Measurements from ENCODE around the gene ALDH1A1. TPM values are rescaled to one million over a fixed set of nuclear protein-coding genes. Genes with fewer than 3 reads are reported as not detected.
"Not testable (repeated sequence)": the region's sequence is repeated elsewhere in the genome, so short reads cannot be mapped to it uniquely, and the experiment has no call there.

The ALDH1A1 gene
- total RNA-seq, 1 experiment from 2014 or later, result not detected

GRCh38 chr9:72951520-72952380 lies 1.1 kb downstream of the ALDH1A1 start:
- Histone ChIP-seq H3K36me3 (no peaks in the 10 kb centered on the region), H3K4me3 (no peak overlapping the region), H3K27me3 (0 out of 2 replicates have a peak, but pooled peaks cover 2% of the 10 kb centered on the region), H3K9me3 (no peaks in the 10 kb centered on the region)
- DNase-seq, result no peak

GRCh38 chr9:72950875-72951442 lies 1.9 kb downstream of the ALDH1A1 start:
- H3K9me3 ChIP-seq, result no peaks in the 10 kb centered on the region
- H3K4me3 ChIP-seq, result no peak overlapping the region
- H3K27me3 ChIP-seq, result 0 out of 2 replicates have a peak, but pooled peaks cover 2% of the 10 kb centered on the region
- no peak for DNase-seq
- no peaks in the 10 kb centered on the region for H3K36me3 ChIP-seq

- H3K4me3 ChIP-seq, result no peak overlapping the region
- no peaks in the 10 kb centered on the region for H3K9me3 ChIP-seq
- no peak for DNase-seq
- no peaks in the 10 kb centered on the region for H3K36me3 ChIP-seq
- H3K27me3 ChIP-seq, result 0 out of 2 replicates have a peak, but pooled peaks cover 2% of the 10 kb centered on the region
Measured at GRCh38 chr9:72949918-72950325, 2.9 kb downstream of the ALDH1A1 start.

- Histone ChIP-seq H3K4me3 (no peak overlapping the region), H3K27me3 (0 out of 2 replicates have a peak, but pooled peaks cover 2% of the 10 kb centered on the region), H3K36me3 (no peaks in the 10 kb centered on the region), H3K9me3 (no peaks in the 10 kb centered on the region)
- no peak for DNase-seq
Measured at GRCh38 chr9:72949244-72949582, 3.6 kb downstream of the ALDH1A1 start.

- Histone ChIP-seq H3K4me3 (no peak overlapping the region), H3K27me3 (0 out of 2 replicates have a peak, but pooled peaks cover 2% of the 10 kb centered on the region), H3K9me3 (no peaks in the 10 kb centered on the region), H3K36me3 (no peaks in the 10 kb centered on the region)
- no peak for DNase-seq
Measured at GRCh38 chr9:72948575-72949243, 4.1 kb downstream of the ALDH1A1 start.

- DNase-seq, result no peak
- Histone ChIP-seq H3K36me3 (no peaks in the 10 kb centered on the region), H3K9me3 (no peaks in the 10 kb centered on the region), H3K27me3 (0 out of 2 replicates have a peak, but pooled peaks cover 2% of the 10 kb centered on the region), H3K4me3 (no peak overlapping the region)
Measured at GRCh38 chr9:72947984-72948465, 4.8 kb downstream of the ALDH1A1 start.

- H3K9me3 ChIP-seq, result no peaks in the 10 kb centered on the region
- DNase-seq, result no peak
- H3K27me3 ChIP-seq, result 0 out of 2 replicates have a peak, but pooled peaks cover 2% of the 10 kb centered on the region
- H3K4me3 ChIP-seq, result no peak overlapping the region
- H3K36me3 ChIP-seq, result no peaks in the 10 kb centered on the region
Measured at GRCh38 chr9:72946821-72947220, 6.0 kb downstream of the ALDH1A1 start.

GRCh38 chr9:72946318-72946717 lies 6.5 kb downstream of the ALDH1A1 start:
- H3K4me3 ChIP-seq, result no peak overlapping the region
- 0 out of 2 replicates have a peak, but pooled peaks cover 2% of the 10 kb centered on the region for H3K27me3 ChIP-seq
- DNase-seq, result no peak
- no peaks in the 10 kb centered on the region for H3K9me3 ChIP-seq
- no peaks in the 10 kb centered on the region for H3K36me3 ChIP-seq

- Histone ChIP-seq H3K27me3 (0 out of 2 replicates have a peak, but pooled peaks cover 2% of the 10 kb centered on the region), H3K36me3 (no peaks in the 10 kb centered on the region), H3K4me3 (no peak overlapping the region), H3K9me3 (no peaks in the 10 kb centered on the region)
- no peak for DNase-seq
Measured at GRCh38 chr9:72945391-72945790, 7.5 kb downstream of the ALDH1A1 start.

- no peak for DNase-seq
Measured at GRCh38 chr9:72943844-72944462, 8.9 kb downstream of the ALDH1A1 start.

GRCh38 chr9:72942451-72942850 lies 10.4 kb downstream of the ALDH1A1 start:
- no peak for DNase-seq
- Histone ChIP-seq H3K9me3 (no peaks in the 10 kb centered on the region), H3K36me3 (no peaks in the 10 kb centered on the region), H3K27me3 (no peaks in the 10 kb centered on the region), H3K4me3 (no peak overlapping the region)

More at GRCh38 chr9:72943844-72944462, 8.9 kb downstream of the ALDH1A1 start:
- H3K36me3 ChIP-seq, result no peaks in the 10 kb centered on the region
- no peaks in the 10 kb centered on the region for H3K9me3 ChIP-seq
- H3K27me3 ChIP-seq, result no peaks in the 10 kb centered on the region
- H3K4me3 ChIP-seq, result no peak overlapping the region

GRCh38 chr9:72939581-72939980 lies 13.3 kb downstream of the ALDH1A1 start:
- H3K9me3 ChIP-seq, H3K27me3 ChIP-seq, H3K4me3 ChIP-seq, DNase-seq, H3K36me3 ChIP-seq: not testable (repeated sequence)

- DNase-seq, result no peak
- H3K27me3 ChIP-seq, result no peaks in the 10 kb centered on the region
- H3K4me3 ChIP-seq, result no peak overlapping the region
- H3K9me3 ChIP-seq, result no peaks in the 10 kb centered on the region
- H3K36me3 ChIP-seq, result no peaks in the 10 kb centered on the region
Measured at GRCh38 chr9:72937545-72937944, 15.3 kb downstream of the ALDH1A1 start.

- no peak for DNase-seq
Measured at GRCh38 chr9:72936679-72937078, 16.2 kb downstream of the ALDH1A1 start.

GRCh38 chr9:72936266-72936665 lies 16.6 kb downstream of the ALDH1A1 start:
- no peaks in the 10 kb centered on the region for H3K9me3 ChIP-seq
- no peak for DNase-seq
- no peak overlapping the region for H3K4me3 ChIP-seq
- no peaks in the 10 kb centered on the region for H3K36me3 ChIP-seq
- no peaks in the 10 kb centered on the region for H3K27me3 ChIP-seq

More at GRCh38 chr9:72936679-72937078, 16.2 kb downstream of the ALDH1A1 start:
- H3K27me3 ChIP-seq, result no peaks in the 10 kb centered on the region
- no peaks in the 10 kb centered on the region for H3K36me3 ChIP-seq
- no peaks in the 10 kb centered on the region for H3K9me3 ChIP-seq
- H3K4me3 ChIP-seq, result no peak overlapping the region

- Histone ChIP-seq H3K36me3 (no peaks in the 10 kb centered on the region), H3K27me3 (no peaks in the 10 kb centered on the region), H3K9me3 (no peaks in the 10 kb centered on the region), H3K4me3 (no peak overlapping the region)
- DNase-seq, result no peak
Measured at GRCh38 chr9:72935595-72935994, 17.3 kb downstream of the ALDH1A1 start.

Data from MG63 (cell line).